Activated CD8-positive, alpha-beta memory T cell treated with anti-CD3 and anti-CD28 coated beads, Interleukin-2, amount 50 U/mL, for 48 hours (primary cell): Measurements from ENCODE around the gene AVEN.
"Not testable (repeated sequence)": the region's sequence is repeated elsewhere in the genome, so short reads cannot be mapped to it uniquely, and the experiment has no call there.

Source experiments
- DNase-seq: peaks from one replicate; pipeline ENCODE4 v3.0.0-alpha.2; 2020

AVEN gene

GRCh38 chr15:34038871-34039789 lies at the start of gene AVEN:
Gene AVEN (minus strand): TSS chr15:34039204. CDS start chr15:34039046, 158 bp downstream.
- peak; percentile 83 for DNase-seq

GRCh38 chr15:34085746-34086145 lies 46.7 kb upstream of the AVEN start:
- DNase-seq: no peak

GRCh38 chr15:34084086-34084485 lies 45.1 kb upstream of the AVEN start:
- no peak for DNase-seq

GRCh38 chr15:34079904-34080303 lies 40.9 kb upstream of the AVEN start:
- DNase-seq: no peak

- no peak for DNase-seq
These were observed 39.9 kb upstream of the AVEN start for GRCh38 chr15:34078900-34079299.

GRCh38 chr15:34076785-34077184 lies 37.8 kb upstream of the AVEN start:
- no peak for DNase-seq

- DNase-seq: no peak
These were observed 31.0 kb upstream of the AVEN start for GRCh38 chr15:34070003-34070402.

GRCh38 chr15:34065941-34066340 lies 26.9 kb upstream of the AVEN start:
- no peak for DNase-seq

GRCh38 chr15:34065261-34065660 lies 26.3 kb upstream of the AVEN start:
- no peak for DNase-seq

- DNase-seq: no peak
These were observed 25.4 kb upstream of the AVEN start for GRCh38 chr15:34064438-34064837.

GRCh38 chr15:34059946-34060345 lies 20.9 kb upstream of the AVEN start:
- DNase-seq: no peak

- DNase-seq: no peak
These were observed 20.5 kb upstream of the AVEN start for GRCh38 chr15:34059476-34059875.

GRCh38 chr15:34056911-34057310 lies 17.9 kb upstream of the AVEN start:
- DNase-seq: no peak

- DNase-seq: no peak
These were observed 17.0 kb upstream of the AVEN start for GRCh38 chr15:34055868-34056595.

- DNase-seq: no peak
These were observed 15.2 kb upstream of the AVEN start for GRCh38 chr15:34054081-34054707.

GRCh38 chr15:34050385-34050784 lies 11.4 kb upstream of the AVEN start:
- not testable (repeated sequence) for DNase-seq

- DNase-seq: no peak
These were observed 10.1 kb upstream of the AVEN start for GRCh38 chr15:34049112-34049511.

- no peak for DNase-seq
These were observed 9.1 kb upstream of the AVEN start for GRCh38 chr15:34047893-34048775.

- no peak for DNase-seq
These were observed 7.6 kb upstream of the AVEN start for GRCh38 chr15:34046471-34047145.

GRCh38 chr15:34043813-34044212 lies 4.8 kb upstream of the AVEN start:
- DNase-seq: no peak

GRCh38 chr15:34043391-34043790 lies 4.4 kb upstream of the AVEN start:
- no peak for DNase-seq

GRCh38 chr15:34039790-34040113 lies 748 bp upstream of the AVEN start:
- DNase-seq: no peak
